ENCODE measurements around the gene LENEP. TPM values are rescaled to one million over a fixed set of nuclear protein-coding genes. Genes with fewer than 3 reads are reported as not detected.

The LENEP gene
- polyA plus RNA-seq, 2 of the 4 experiments (the other 2 are of a cell fraction): not detected

- ATAC-seq: no peak
- H3K27ac ChIP-seq: no peak overlapping the region
- TF ChIP-seq ESRRA (IDR thresholded peaks at IDR 0.05; ENCODE audit: borderline replicate concordance, low read length): no peak
- no peak for FAIRE-seq
- no peak overlapping the region for H3K4me3 ChIP-seq
- ChIA-PET CTCF (no interaction called here), POLR2A (no interaction called here)
- WGBS (ENCODE audit: missing lambda C conversion rate): 93% methylated on average over 2 of the region's 3 CpGs
- peaks cover 30% of the 10 kb centered on the region; the same call in 2 of the 3 replicates for H3K4me1 ChIP-seq
- H3K4me2 ChIP-seq: no peak overlapping the region
- DNase-seq (ENCODE audit: low read depth in 1 of 2, low spot score in 1 of 2): no peak
- H3K9me3 ChIP-seq: no peaks in the 10 kb centered on the region
Measured at GRCh38 chr1:154989195-154989860, 4.1 kb upstream of the LENEP start.

DNA sequence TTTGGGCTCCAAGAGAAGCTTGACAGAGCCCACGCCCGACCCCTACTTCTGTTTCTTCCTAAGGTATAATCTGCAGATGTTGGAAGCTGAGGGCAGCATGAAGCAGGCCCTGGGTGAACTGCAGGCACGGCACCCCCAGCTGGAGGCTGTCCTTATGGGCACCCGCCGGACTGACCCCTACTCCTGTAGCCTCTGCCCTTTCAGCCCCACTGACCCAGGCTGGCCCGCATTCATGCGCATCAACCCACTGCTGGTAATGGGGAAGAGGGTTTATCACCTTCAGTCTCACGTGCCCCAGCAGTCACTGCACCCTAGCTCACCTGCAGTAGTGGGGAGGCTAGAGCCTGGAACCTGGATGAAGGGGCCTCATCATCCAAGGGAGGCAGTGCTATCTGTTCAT, 3.1 kb upstream of the LENEP start:
- H3K27ac ChIP-seq: no peak overlapping the region
- peaks cover 28% of the 10 kb centered on the region; the same call in 2 of the 3 replicates for H3K4me1 ChIP-seq
- ChIA-PET POLR2A (interaction anchor here (0.8 kb wide), 1 partner anchor 12 kb away, joined by 5 read pairs; the partner anchor contains the start of gene ZBTB7B), CTCF (no interaction called here)
- TF ChIP-seq CBX8 (IDR thresholded peaks at IDR 0.05) (no peak), HES2 (IDR thresholded peaks at IDR 0.05) (no peak), RFX5 (IDR thresholded peaks at IDR 0.05) (no peak), FOSB (CRISPR knock-in tag; IDR thresholded peaks at IDR 0.05) (no peak), CHD2 (IDR thresholded peaks at IDR 0.05; ENCODE audit: low read length, partially characterized antibody) (no peak), RARB (CRISPR knock-in tag; IDR thresholded peaks at IDR 0.05) (no peak), ZC3H11A (IDR thresholded peaks at IDR 0.05) (no peak), POLR2AphosphoS2 (conservative IDR thresholded peaks at IDR 0.05; ENCODE audit: low read length) (no peak), JUNB (IDR thresholded peaks at IDR 0.05) (no peak)
- H3K4me2 ChIP-seq: no peak overlapping the region
- no peak for DNase-seq (ENCODE audit: low read depth in 1 of 2, low spot score in 1 of 2)
- WGBS (ENCODE audit: missing lambda C conversion rate): 96% methylated on average over 6 of the region's 8 CpGs
- no peak overlapping the region for H3K4me3 ChIP-seq
- no peak for ATAC-seq
- FAIRE-seq: no peak
- no peaks in the 10 kb centered on the region for H3K9me3 ChIP-seq

DNA sequence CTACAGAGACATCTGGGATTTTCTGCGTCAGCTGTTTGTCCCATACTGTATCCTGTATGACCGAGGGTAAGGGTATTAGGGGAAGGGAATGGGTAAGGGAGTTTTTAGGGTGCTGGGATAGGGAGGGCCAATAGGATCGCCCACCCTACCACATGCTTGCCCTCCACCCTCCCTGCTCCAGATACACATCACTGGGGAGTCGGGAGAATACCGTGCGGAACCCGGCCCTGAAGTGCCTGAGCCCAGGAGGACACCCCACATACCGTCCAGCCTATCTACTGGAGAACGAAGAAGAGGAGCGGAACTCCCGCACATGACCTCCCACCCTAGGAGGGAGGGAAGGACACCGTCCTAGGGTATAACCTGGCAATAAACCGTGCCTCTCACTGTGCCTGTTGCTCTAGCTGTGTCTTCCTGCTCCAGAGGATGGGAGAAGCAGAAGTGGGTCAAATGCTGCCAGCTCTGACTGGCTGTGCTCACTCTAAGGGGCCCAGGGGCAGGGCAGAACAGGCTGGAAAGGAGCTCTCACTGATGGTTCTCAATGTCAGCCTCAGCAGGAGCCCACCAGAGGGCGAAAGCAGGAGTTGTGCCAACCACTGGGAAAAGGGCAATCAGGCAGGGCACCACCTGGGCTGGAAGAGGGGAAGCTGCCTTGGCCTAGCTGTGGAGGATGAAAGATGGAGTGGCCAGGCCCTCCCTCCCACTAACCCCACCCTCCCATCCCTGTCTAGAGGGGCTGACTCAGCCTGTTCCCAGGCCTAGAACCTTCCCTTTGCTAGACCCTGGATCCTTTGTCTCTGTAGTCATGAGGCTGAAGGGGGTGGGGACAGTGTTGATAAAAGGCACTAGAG, 440 bp upstream of the LENEP start:
- CTCF ChIA-PET: no interaction called here
- ATAC-seq: peak; percentile 70 to 75
- TF ChIP-seq PHF8 (IDR thresholded peaks at IDR 0.05; ENCODE audit: borderline replicate concordance, low read depth): no peak
- no peak for TF ChIP-seq EHF (CRISPR knock-in tag; IDR thresholded peaks at IDR 0.05)
- no peak for TF ChIP-seq HES2 (IDR thresholded peaks at IDR 0.05)
- no peak for TF ChIP-seq KDM1A (IDR thresholded peaks at IDR 0.05; ENCODE audit: low read depth)
- TF ChIP-seq, protein P1, sequence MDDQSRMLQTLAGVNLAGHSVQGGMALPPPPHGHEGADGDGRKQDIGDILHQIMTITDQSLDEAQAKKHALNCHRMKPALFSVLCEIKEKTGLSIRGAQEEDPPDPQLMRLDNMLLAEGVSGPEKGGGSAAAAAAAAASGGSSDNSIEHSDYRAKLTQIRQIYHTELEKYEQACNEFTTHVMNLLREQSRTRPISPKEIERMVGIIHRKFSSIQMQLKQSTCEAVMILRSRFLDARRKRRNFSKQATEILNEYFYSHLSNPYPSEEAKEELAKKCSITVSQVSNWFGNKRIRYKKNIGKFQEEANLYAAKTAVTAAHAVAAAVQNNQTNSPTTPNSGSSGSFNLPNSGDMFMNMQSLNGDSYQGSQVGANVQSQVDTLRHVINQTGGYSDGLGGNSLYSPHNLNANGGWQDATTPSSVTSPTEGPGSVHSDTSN (IDR thresholded peaks at IDR 0.05): no peak
- TF ChIP-seq CHD4 (IDR thresholded peaks at IDR 0.05; ENCODE audit: borderline replicate concordance): no peak
- TF ChIP-seq HEYL (CRISPR knock-in tag; IDR thresholded peaks at IDR 0.05): no peak
- no peak for TF ChIP-seq NR3C1 (IDR thresholded peaks at IDR 0.05)
- no peak for TF ChIP-seq TP53 (CRISPR knock-in tag; IDR thresholded peaks at IDR 0.05)
- no peak for TF ChIP-seq NFE2L2 (conservative IDR thresholded peaks at IDR 0.05; ENCODE audit: low read length)
- no peak for TF ChIP-seq CHD2 (IDR thresholded peaks at IDR 0.05; ENCODE audit: low read length, partially characterized antibody)
- no peak for TF ChIP-seq SREBF2 (IDR thresholded peaks at IDR 0.05)
- no peak for TF ChIP-seq ATOH8 (CRISPR knock-in tag; IDR thresholded peaks at IDR 0.05; ENCODE audit: low read depth)
- no peak for TF ChIP-seq TFCP2L1 (CRISPR knock-in tag; IDR thresholded peaks at IDR 0.05)
- TF ChIP-seq RFX5 (IDR thresholded peaks at IDR 0.05): no peak
- TF ChIP-seq NPAS2 (CRISPR knock-in tag; IDR thresholded peaks at IDR 0.05; ENCODE audit: borderline replicate concordance): no peak
- TF ChIP-seq EP300 (IDR thresholded peaks at IDR 0.05): no peak
- TF ChIP-seq RAD21 (conservative IDR thresholded peaks at IDR 0.05 in 1 of 2, IDR thresholded peaks at IDR 0.05 in 1 of 2): peak in 1 of 2 experiments; percentile 30; a peak in 2 of 5 replicates
- TF ChIP-seq MAFK (IDR thresholded peaks at IDR 0.05; ENCODE audit: partially characterized antibody): no peak
- TF ChIP-seq JUN (IDR thresholded peaks at IDR 0.05): no peak; a peak in 1 of 5 replicates
- TF ChIP-seq FOXS1 (CRISPR knock-in tag; IDR thresholded peaks at IDR 0.05): no peak
- TF ChIP-seq SMC3 (IDR thresholded peaks at IDR 0.05): peak; percentile 41; the same call in 1 of the 3 replicates
- TF ChIP-seq RARB (CRISPR knock-in tag; IDR thresholded peaks at IDR 0.05): no peak
- TF ChIP-seq MAZ (IDR thresholded peaks at IDR 0.05; ENCODE audit: borderline replicate concordance, low read depth, low read length): no peak

More for the DNA sequence above, 440 bp upstream of the LENEP start:
- Histone ChIP-seq H3K27ac (peak overlapping the region; percentile 16 to 63; a peak in 4 of 6 replicates), H3K4me1 (peaks cover 29% of the 10 kb centered on the region), H3K9me3 (no peaks in the 10 kb centered on the region), H3K4me2 (no peak overlapping the region), H3K4me3 (no peak overlapping the region)
- FAIRE-seq: no peak
- DNase-seq (ENCODE audit: low read depth in 1 of 2, low spot score in 1 of 2): peak in 1 of 2 experiments; percentile 63
- 85% methylated on average over 14 of the region's 14 CpGs for WGBS (ENCODE audit: missing lambda C conversion rate)
- POLR2A ChIA-PET: interaction anchor here (0.6 to 6.0 kb wide), 6 partner anchors 8 to 60 kb away, joined by 3 to 91 read pairs (median 6); partner anchors contain the start of genes CKS1B, FLAD1, PBXIP1 and SHC1

All from A549 (cell line).